Thyroid gland (tissue), 4 donors: ENCODE data around the gene TLE4. TPM values are rescaled to one million over a fixed set of nuclear protein-coding genes. Genes with fewer than 3 reads are reported as not detected.

Experiments used
- DNase-seq, 2 donors: peaks; one replicate each; pipeline ENCODE4 v3.0.0-alpha.2; 2019
- H3K27ac ChIP-seq, 3 donors: fragments of 200-600 bp; sonication (generic); 1 replicate in 2 of 3; 2 replicates in 1 of 3; pipeline ENCODE4 v1.5.1; 2016 to 2019; ENCODE audit warnings: mild to moderate bottlenecking in 1 of 3, moderate library complexity in 1 of 3
- H3K27me3 ChIP-seq: fragments of 200-600 bp; sonication (generic); one replicate; pipeline ENCODE4 v1.5.1; 2019
- H3K36me3 ChIP-seq, 2 donors: fragments of 200-600 bp; sonication (generic); one replicate each; pipeline ENCODE4 v1.5.1; 2016 to 2019
- H3K4me1 ChIP-seq, 2 donors: fragments of 200-600 bp; sonication (generic); one replicate each; pipeline ENCODE4 v1.5.1; 2017 to 2019
- H3K4me3 ChIP-seq, 3 donors: fragments of 200-600 bp; sonication (generic); replicated peaks in 1 of 3; 1 replicate in 2 of 3; 2 replicates in 1 of 3; pipeline ENCODE4 v1.5.1; 2016; ENCODE audit warnings: mild to moderate bottlenecking in 1 of 3
- H3K9me3 ChIP-seq: fragments of 200-600 bp; sonication (generic); one replicate; pipeline ENCODE4 v1.5.1; 2017
- CTCF ChIP-seq, 6 experiments: fragments of 200-600 bp in 3 of 6; fragments of 450-650 bp in 3 of 6; sonication (generic) in 3 of 6; IDR thresholded peaks; one replicate each; pipeline ENCODE4 v1.5.1; 2016 to 2019; ENCODE audit warnings: antibody characterized with exemption in 6 of 6, mild to moderate bottlenecking in 2 of 6, inconsistent platforms in 1 of 6, moderate library complexity in 1 of 6
- POLR2A ChIP-seq, 2 donors: fragments of 450-650 bp; IDR thresholded peaks; one replicate each; pipeline ENCODE4 v1.6.1; 2017; ENCODE audit warnings: antibody characterized with exemption in 2 of 2, mild to moderate bottlenecking in 2 of 2, moderate library complexity in 1 of 2
- WGBS, 2 donors: methylation state at CpG; one replicate each; pipeline ENCODE4 v1.1.5; 2017; 5-methylcytosine and 5-hydroxymethylcytosine counted together
- intact Hi-C: fragments of 100-400 bp; cut with DNase I; formaldehyde crosslinking; loops from one replicate; pipeline ENCODE4 v1.15.1; 2023
- total RNA-seq, 4 donors: library from RNA; depleted of rRNA; stranded (reverse); fragments of >200 nt; gene quantifications; one replicate each; pipeline ENCODE4 v1.2.3, GENCODE V29; 2016

The TLE4 gene
- total RNA-seq, 4 donors from 2014 or later = 40.3 to 64.2 (median 52.8) TPM

- 70 to 74% methylated on average over 6 of the region's 6 CpGs for WGBS, 2 donors
- intact Hi-C loops = no loop called here
These were observed 91.5 kb downstream of the TLE4 start for GRCh38 chr9:79663300-79663699.

GRCh38 chr9:79663878-79664277, 92.1 kb downstream of the TLE4 start:
- intact Hi-C loops = no loop called here
- DNase-seq = no peak
- Histone ChIP-seq H3K9me3 (no peaks in the 10 kb centered on the region), H3K27me3 (no peaks in the 10 kb centered on the region), H3K36me3 (no peaks in the 10 kb centered on the region), H3K27ac (no peak overlapping the region), H3K4me1 (peaks cover 9 to 12% of the 10 kb centered on the region in 2 donors), H3K4me3 (no peak overlapping the region)
- TF ChIP-seq CTCF (IDR thresholded peaks at IDR 0.05) = no peak
- no peak for TF ChIP-seq POLR2A (IDR thresholded peaks at IDR 0.05)
- WGBS, 2 donors = 86 to 87% methylated on average over 13 of the region's 13 CpGs

More at GRCh38 chr9:79663300-79663699, 91.5 kb downstream of the TLE4 start:
- Histone ChIP-seq H3K27me3 (no peaks in the 10 kb centered on the region), H3K27ac (no peak overlapping the region), H3K4me1 (peaks cover 7 to 8% of the 10 kb centered on the region in 2 donors), H3K4me3 (no peak overlapping the region), H3K36me3 (no peaks in the 10 kb centered on the region), H3K9me3 (no peaks in the 10 kb centered on the region)
- no peak for DNase-seq
- TF ChIP-seq CTCF (IDR thresholded peaks at IDR 0.05) (no peak), POLR2A (IDR thresholded peaks at IDR 0.05) (no peak)

DNA sequence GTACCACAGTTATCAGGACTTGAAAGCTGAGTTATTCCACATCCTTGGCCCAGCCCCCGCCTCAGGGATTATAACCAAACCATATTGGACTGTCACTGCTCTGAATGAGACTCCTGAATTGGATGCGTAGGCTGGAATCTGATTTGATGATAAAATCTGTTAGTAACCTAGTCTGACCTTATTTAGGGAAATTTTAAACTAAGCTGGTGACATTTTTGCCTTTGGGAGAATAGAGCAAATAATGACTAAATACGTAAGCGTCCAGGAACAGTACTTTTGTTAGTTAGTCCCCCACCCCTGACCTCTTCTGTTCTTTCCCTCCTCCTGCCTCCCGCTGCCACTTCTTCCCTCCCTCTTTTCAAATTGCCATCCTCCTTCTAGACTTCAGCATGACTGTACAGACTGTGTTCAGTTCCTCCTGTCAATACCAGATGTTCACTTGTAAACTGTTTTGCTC, 92.6 kb downstream of the TLE4 start:
- Histone ChIP-seq H3K4me3 (no peak overlapping the region), H3K36me3 (no peaks in the 10 kb centered on the region), H3K27me3 (no peaks in the 10 kb centered on the region), H3K4me1 (peaks cover 10 to 18% of the 10 kb centered on the region in 2 donors), H3K9me3 (no peaks in the 10 kb centered on the region), H3K27ac (no peak overlapping the region)
- TF ChIP-seq POLR2A (IDR thresholded peaks at IDR 0.05) (no peak), CTCF (IDR thresholded peaks at IDR 0.05) (no peak)
- no peak for DNase-seq
- WGBS, 2 donors = 82 to 89% methylated on average over 5 of the region's 5 CpGs
- intact Hi-C loops = no loop called here

GRCh38 chr9:79665369-79665768, 93.6 kb downstream of the TLE4 start:
- DNase-seq = no peak
- Histone ChIP-seq H3K27me3 (no peaks in the 10 kb centered on the region), H3K9me3 (no peaks in the 10 kb centered on the region), H3K27ac (no peak overlapping the region), H3K4me1 (peaks cover 10 to 20% of the 10 kb centered on the region in 2 donors), H3K36me3 (no peaks in the 10 kb centered on the region), H3K4me3 (no peak overlapping the region)
- whole genome bisulfite sequencing, 2 donors = 70 to 71% methylated on average over 8 of the region's 8 CpGs
- TF ChIP-seq CTCF (IDR thresholded peaks at IDR 0.05) = no peak
- no peak for TF ChIP-seq POLR2A (IDR thresholded peaks at IDR 0.05)
- intact Hi-C loops = no loop called here

DNA sequence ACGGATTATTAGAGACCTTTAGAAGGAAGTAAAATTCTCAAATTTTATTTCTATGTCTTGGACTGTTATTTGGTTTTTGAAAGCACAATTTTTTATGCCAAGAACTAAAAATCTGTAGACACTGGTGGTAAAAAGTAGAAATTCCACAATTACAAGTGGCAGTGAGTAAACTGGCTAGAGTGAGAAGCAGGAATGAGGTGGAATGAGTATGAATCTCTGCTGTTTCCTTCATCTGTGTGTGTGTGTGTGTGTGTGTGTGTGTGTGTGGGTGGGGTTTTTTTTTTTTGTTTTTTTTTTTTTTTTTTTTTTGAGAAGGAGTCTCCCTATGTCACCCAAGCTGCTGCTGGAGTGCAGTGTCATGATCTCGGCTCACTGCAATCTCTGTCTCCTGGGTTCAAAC, 94.2 kb downstream of the TLE4 start:
- TF ChIP-seq CTCF (IDR thresholded peaks at IDR 0.05) (no peak), POLR2A (IDR thresholded peaks at IDR 0.05) (no peak)
- DNase-seq = no peak
- Histone ChIP-seq H3K27me3 (no peaks in the 10 kb centered on the region), H3K27ac (no peak overlapping the region), H3K4me3 (no peak overlapping the region), H3K4me1 (peaks cover 10 to 20% of the 10 kb centered on the region in 2 donors), H3K36me3 (no peaks in the 10 kb centered on the region), H3K9me3 (no peaks in the 10 kb centered on the region)
- WGBS, 2 donors = 91 to 93% methylated on average over 2 of the region's 2 CpGs
- intact Hi-C loops = no loop called here
